HG03139 (cell line): ENCODE results near the gene PAX6.
"Not testable (repeated sequence)": the region's sequence is repeated elsewhere in the genome, so short reads cannot be mapped to it uniquely, and the experiment has no call there.

Source experiments
- ATAC-seq: cut with Tn5 transposase; IDR thresholded peaks from one replicate; pipeline ENCODE4 v1.9.1; 2021; ENCODE audit not compliant: unreplicated experiment

The PAX6 gene

GRCh38 chr11:31770011-31770700 lies 41.0 kb downstream of the PAX6 start:
- no peak for ATAC-seq

- ATAC-seq: no peak
These were observed 42.1 kb downstream of the PAX6 start for GRCh38 chr11:31768749-31769640.

- no peak for ATAC-seq
These were observed 43.4 kb downstream of the PAX6 start for GRCh38 chr11:31767685-31768084.

- no peak for ATAC-seq
These were observed 44.1 kb downstream of the PAX6 start for GRCh38 chr11:31767066-31767465.

GRCh38 chr11:31764766-31765165 lies 46.4 kb downstream of the PAX6 start:
- ATAC-seq: no peak

- no peak for ATAC-seq
These were observed 46.9 kb downstream of the PAX6 start for GRCh38 chr11:31764261-31764660.

GRCh38 chr11:31763296-31763695 lies 47.8 kb downstream of the PAX6 start:
- no peak for ATAC-seq

GRCh38 chr11:31761636-31762035 lies 49.5 kb downstream of the PAX6 start:
- no peak for ATAC-seq

GRCh38 chr11:31757260-31757835 lies 53.8 kb downstream of the PAX6 start:
- no peak for ATAC-seq

- no peak for ATAC-seq
These were observed 63.5 kb downstream of the PAX6 start for GRCh38 chr11:31747581-31747980.

- ATAC-seq: not testable (repeated sequence)
These were observed 70.3 kb downstream of the PAX6 start for GRCh38 chr11:31740731-31741368.

GRCh38 chr11:31740131-31740530 lies 71.0 kb downstream of the PAX6 start:
- ATAC-seq: no peak
